ENCODE measurements around the gene COL23A1.

The COL23A1 gene

DNA sequence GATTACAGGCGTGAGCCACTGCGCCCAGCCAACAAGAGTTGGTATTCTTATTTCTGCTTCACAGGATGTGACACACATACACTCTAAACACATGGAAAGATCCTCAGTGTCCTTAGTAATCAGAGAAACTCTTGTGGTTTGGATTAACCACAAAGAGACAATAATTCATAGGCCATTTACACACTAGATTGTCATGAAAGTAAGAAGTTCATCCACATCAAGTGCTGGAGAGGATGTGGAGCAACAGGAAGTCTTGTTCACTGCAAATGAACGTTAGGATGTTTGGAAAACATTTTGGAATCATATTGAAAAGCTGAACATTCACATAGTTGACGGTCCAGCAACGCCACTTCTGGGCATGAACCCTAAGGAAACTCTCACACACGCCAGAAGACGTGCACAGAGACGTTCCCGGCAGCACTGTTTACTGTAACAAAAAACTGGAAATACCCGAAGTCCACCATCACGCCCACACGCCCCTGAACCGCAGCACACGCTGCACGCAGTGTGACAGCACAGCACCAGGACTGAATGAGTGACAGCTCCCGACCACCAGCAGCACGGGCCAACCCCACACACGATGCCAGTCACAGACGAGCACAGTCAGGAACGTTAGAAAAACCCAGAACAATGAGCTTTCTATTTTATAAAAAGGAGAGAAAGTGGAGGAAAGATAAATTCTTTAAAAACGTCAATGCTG is 87.6 kb downstream of the COL23A1 start:
- no peak overlapping the region for H3K27ac ChIP-seq
- ChIA-PET CTCF (interaction anchor here (0.6 to 1.0 kb wide), 2 partner anchors 49 to 343 kb away, joined by 3 read pairs; no protein-coding TSS in a partner anchor), POLR2A (ENCODE audit: low non-redundant PET) (interaction anchor here (0.7 kb wide), 1 partner anchor 134 kb away, joined by 3 read pairs; no protein-coding TSS in a partner anchor)
- TF ChIP-seq, protein P1, sequence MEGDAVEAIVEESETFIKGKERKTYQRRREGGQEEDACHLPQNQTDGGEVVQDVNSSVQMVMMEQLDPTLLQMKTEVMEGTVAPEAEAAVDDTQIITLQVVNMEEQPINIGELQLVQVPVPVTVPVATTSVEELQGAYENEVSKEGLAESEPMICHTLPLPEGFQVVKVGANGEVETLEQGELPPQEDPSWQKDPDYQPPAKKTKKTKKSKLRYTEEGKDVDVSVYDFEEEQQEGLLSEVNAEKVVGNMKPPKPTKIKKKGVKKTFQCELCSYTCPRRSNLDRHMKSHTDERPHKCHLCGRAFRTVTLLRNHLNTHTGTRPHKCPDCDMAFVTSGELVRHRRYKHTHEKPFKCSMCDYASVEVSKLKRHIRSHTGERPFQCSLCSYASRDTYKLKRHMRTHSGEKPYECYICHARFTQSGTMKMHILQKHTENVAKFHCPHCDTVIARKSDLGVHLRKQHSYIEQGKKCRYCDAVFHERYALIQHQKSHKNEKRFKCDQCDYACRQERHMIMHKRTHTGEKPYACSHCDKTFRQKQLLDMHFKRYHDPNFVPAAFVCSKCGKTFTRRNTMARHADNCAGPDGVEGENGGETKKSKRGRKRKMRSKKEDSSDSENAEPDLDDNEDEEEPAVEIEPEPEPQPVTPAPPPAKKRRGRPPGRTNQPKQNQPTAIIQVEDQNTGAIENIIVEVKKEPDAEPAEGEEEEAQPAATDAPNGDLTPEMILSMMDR (conservative IDR thresholded peaks at IDR 0.05; ENCODE audit: low read depth), result no peak
- DNase-seq (ENCODE audit: low spot score), result no peak

DNA sequence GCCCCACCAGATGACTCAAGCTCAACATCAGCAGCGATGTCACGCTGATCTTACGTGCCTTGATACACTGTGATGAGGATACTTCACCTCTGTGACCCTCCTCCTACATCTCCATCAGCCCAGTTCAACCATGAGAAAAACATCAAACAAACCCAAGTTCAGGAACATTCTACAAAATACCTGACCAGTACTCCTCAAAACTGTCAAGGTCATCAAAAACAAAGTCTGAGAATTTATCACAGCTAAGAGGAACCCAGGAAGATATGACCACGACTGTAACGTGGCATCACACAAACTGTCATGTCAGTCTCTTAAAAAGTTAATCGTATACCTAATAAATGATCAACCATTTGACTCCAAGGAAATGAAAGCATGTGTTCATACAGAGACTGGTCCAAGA is 90.8 kb downstream of the COL23A1 start:
- ChIA-PET CTCF (interaction anchor here (0.6 to 0.7 kb wide), 3 partner anchors 11 to 1005 kb away, joined by 3 to 5 read pairs (median 4); no protein-coding TSS in a partner anchor), POLR2A (ENCODE audit: low non-redundant PET) (no interaction called here)
- no peak for DNase-seq (ENCODE audit: low spot score)
- TF ChIP-seq, protein P1 (conservative IDR thresholded peaks at IDR 0.05; ENCODE audit: low read depth), result no peak
- no peak overlapping the region for H3K27ac ChIP-seq

DNA sequence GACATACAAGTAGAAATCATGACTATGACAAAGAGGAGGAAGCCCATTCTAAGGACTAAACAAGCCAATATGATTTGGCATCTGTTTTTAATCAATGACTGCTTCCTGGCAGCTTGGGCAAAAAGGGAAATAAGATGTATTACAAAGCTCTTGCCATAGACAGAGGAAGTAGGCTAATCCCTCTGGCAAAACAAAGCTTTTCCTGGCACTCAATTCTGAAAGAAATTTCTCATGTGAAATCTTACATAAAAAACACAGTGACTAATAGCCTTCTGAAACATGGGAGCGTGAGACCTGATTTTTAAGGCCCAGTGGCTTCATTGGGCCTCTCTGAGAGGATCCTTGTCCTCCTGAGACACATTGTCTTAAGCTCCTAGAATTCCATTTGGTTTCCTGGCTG is 93.6 kb downstream of the COL23A1 start:
- ChIA-PET CTCF (interaction anchor here (0.5 kb wide), 1 partner anchor 1134 kb away, joined by 6 read pairs; no protein-coding TSS in a partner anchor), POLR2A (ENCODE audit: low non-redundant PET) (no interaction called here)
- TF ChIP-seq, protein P1 (conservative IDR thresholded peaks at IDR 0.05; ENCODE audit: low read depth), result no peak
- H3K27ac ChIP-seq, result no peak overlapping the region
- DNase-seq (ENCODE audit: low spot score), result no peak

- TF ChIP-seq, protein P1 (conservative IDR thresholded peaks at IDR 0.05; ENCODE audit: low read depth), result no peak
- POLR2A ChIA-PET (ENCODE audit: low non-redundant PET), result no interaction called here
- CTCF ChIA-PET, result interaction anchor here (0.5 kb wide), 1 partner anchor 1135 kb away, joined by 6 read pairs; no protein-coding TSS in a partner anchor
- DNase-seq (ENCODE audit: low spot score), result no peak
- no peak overlapping the region for H3K27ac ChIP-seq
Observed at GRCh38 chr5:178496214-178496613, 94.0 kb downstream of the COL23A1 start.

- TF ChIP-seq, protein P1 (conservative IDR thresholded peaks at IDR 0.05; ENCODE audit: low read depth), result no peak
- DNase-seq (ENCODE audit: low spot score), result no peak
- H3K27ac ChIP-seq, result no peak overlapping the region
- ChIA-PET POLR2A (ENCODE audit: low non-redundant PET) (no interaction called here), CTCF (no interaction called here)
Observed at GRCh38 chr5:178495706-178496105, 94.5 kb downstream of the COL23A1 start.

GRCh38 chr5:178492278-178492677 is 97.9 kb downstream of the COL23A1 start:
- ChIA-PET POLR2A (ENCODE audit: low non-redundant PET) (no interaction called here), CTCF (no interaction called here)
- TF ChIP-seq, protein P1 (conservative IDR thresholded peaks at IDR 0.05; ENCODE audit: low read depth), result no peak
- no peak overlapping the region for H3K27ac ChIP-seq
- DNase-seq (ENCODE audit: low spot score), result no peak
